ENCODE results near the gene IGSF5.

- TF ChIP-seq CTCF (conservative IDR thresholded peaks at IDR 0.05 in 1 of 2, IDR thresholded peaks at IDR 0.05 in 1 of 2; ENCODE audit: low read depth in 1 of 2, low read length in 2 of 2), result no peak
- no peak for TF ChIP-seq EZH2 (IDR thresholded peaks at IDR 0.05; ENCODE audit: low read length, missing control alignments)
These were observed 104.2 kb downstream of the IGSF5 start for GRCh38 chr21:39849014-39849655.

Measured in fibroblast of lung (primary cell).